GM12874 (cell line): Measurements from ENCODE around the gene DGKE.

Source experiments
- TF ChIP-seq, protein P1 (sequence below): IDR thresholded peaks from 2 replicates; pipeline ENCODE4 v1.5.1; 2011; ENCODE audit warnings: low read depth, mild to moderate bottlenecking, control low read depth, low read length, moderate library complexity; ENCODE audit not compliant: insufficient read depth

The DGKE gene

DNA sequence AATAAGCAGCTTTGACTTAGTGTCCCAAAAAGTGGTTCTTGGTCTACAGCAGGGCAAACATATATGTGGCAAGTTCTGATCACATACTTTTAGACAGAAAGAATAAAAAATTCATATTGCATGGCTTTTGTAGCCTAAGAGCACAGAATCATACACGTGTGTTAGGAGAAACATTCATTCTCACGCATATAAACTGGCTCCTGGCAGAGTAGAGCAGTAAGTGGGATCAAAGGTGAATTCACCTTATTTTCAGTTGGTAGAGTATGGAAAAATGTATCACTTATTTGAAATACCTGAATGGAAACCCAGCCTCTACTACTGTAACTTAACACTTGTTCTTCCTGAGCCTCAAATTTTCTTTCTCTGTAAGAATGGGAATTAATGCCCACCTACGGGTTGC, 34.8 kb downstream of the DGKE start:
- TF ChIP-seq, protein P1, sequence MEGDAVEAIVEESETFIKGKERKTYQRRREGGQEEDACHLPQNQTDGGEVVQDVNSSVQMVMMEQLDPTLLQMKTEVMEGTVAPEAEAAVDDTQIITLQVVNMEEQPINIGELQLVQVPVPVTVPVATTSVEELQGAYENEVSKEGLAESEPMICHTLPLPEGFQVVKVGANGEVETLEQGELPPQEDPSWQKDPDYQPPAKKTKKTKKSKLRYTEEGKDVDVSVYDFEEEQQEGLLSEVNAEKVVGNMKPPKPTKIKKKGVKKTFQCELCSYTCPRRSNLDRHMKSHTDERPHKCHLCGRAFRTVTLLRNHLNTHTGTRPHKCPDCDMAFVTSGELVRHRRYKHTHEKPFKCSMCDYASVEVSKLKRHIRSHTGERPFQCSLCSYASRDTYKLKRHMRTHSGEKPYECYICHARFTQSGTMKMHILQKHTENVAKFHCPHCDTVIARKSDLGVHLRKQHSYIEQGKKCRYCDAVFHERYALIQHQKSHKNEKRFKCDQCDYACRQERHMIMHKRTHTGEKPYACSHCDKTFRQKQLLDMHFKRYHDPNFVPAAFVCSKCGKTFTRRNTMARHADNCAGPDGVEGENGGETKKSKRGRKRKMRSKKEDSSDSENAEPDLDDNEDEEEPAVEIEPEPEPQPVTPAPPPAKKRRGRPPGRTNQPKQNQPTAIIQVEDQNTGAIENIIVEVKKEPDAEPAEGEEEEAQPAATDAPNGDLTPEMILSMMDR = no peak

DNA sequence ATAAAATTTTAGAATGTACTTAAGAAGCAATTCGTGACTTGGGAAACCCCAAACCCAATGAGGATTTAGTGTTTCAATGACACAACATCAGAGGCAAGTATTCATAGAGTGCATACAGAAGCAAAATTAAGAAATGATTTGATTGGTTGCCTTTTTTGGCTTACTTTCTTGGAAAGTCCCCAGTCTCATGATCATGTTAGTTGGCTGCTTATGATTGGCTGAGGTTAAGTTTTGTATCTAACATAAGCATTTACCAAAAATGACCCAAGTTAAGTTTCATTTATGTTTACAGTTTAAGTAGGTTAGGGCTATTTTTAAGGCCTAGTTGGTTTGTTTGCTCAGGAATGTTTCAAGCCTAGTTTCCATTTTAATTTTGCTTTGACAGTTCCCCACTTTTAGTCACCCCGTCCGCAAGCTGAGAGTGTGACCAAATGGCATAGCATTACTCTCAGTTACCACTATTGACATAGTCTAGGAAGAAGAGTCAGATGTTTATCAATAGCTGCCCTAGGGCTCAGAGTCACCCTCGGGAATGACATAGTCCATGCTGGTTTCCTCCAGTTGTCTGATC, 36.2 kb downstream of the DGKE start:
- TF ChIP-seq, protein P1 = no peak

DNA sequence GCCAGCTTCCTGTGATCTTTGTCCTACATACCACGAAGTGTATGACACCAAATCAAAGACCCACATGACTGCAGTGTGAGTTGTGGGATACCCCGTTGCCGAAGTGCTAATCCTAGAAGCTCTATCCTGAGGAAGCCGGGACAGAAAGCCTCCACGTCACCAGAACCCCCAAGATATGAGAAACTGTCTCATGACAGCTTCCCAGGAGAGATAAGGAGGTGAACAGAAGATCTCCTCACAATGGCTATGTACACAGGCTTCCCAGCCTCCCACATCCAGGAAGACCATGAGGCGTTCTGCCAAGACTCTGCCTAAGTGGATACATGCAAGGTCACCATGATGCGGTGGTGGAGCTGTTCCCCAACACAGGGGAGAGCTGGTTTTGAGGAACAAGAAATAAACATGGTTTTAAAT, 42.8 kb downstream of the DGKE start:
- TF ChIP-seq, protein P1 = no peak

DNA sequence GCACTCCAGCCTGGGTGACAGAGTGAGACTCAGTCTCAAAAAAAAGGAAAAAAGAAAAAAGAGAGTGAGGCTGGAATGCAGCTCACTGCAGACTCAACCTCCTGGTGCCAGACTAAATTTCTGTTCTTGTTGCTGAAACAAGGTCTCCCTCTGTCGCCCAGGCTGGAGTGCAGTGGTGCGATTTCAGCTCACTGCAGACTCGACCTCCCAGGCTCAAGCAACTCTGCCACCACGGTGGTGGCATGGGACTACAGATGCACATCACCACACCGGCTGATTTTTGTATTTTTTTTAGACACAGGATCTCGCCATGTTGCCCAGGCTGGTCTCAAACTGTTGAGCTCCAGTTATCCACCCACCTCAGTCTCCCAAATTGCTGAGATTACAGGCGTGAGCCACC, 45.3 kb downstream of the DGKE start:
- TF ChIP-seq, protein P1 = no peak

DNA sequence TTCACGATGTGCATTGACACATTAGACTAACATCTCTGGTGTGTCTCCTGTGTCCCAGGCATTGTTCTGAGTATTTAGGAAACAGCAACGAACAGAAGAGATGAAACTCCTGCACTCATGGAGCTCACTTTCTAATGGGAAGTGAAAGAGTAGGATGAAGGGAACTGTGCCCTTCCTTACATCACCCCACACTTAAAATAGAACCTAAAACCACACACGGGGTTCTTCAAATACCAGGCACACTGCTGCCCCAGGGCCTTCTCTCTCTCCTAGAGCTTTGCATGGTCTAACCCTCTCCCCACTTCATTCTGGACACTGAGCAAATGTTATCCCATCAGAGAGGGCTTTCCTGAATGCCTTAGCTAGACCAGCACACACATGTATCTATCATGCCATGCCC, 46.2 kb downstream of the DGKE start:
- TF ChIP-seq, protein P1 = no peak

DNA sequence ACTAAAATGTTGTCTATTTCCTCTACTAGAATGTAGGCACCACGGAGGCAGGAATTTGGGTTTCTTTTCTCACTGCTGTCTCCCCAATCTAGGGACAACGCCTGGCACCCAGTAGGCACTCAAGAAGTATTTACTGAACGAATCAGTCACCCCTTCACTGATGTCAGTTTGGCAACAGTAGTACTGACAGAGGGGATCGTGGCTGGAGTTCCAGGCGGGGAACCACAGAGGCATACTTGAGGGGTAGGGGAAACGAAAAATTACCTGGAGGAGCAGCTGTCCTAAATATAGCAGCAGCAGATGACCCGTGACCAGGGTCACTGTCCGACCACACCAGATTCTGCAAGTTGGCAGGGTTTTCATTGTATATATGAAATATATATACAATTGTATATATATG, 46.6 kb downstream of the DGKE start:
- TF ChIP-seq, protein P1 = no peak

DNA sequence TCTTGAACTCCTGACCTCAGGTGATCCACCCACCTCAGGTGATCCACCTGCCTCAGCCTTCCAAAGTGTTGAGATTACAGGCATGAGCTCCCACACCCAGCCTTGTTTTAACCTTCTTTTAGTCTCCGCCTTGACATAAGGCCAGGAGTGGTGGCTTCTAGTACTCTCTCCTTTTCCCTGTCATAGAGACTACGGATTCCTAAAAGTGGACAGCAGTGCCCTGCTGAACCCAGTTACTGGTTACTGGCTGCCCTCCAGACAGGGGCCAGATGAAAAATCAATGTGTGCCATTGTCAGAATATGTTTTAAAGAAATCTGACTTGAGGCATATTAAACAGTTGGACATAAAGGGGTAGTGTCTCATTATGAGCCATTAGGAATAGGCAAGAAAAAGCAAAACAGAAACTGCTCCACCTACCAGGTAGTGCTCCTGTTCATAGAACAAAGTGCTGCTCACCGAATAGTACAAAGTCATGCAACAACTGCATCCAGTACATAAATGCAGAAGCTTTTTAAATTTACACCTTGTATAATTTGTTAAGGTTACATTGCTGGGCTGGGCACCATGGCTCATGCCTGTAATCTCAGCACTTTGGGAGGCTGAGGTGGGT, 47.8 kb downstream of the DGKE start:
- TF ChIP-seq, protein P1 = no peak
